OCI-LY1 (cell line): Measurements from ENCODE around the gene MAP4K4.

Source experiments
- H2AFZ ChIP-seq: fragments of 200-600 bp; sonication (generic), shearing (Covaris generic); 2 replicates; pipeline ENCODE4 v1.6.0; 2014; ENCODE audit warnings: antibody characterized with exemption, mild to moderate bottlenecking, low read length
- H3F3A ChIP-seq: fragments of 200-600 bp; sonication (generic), shearing (Covaris generic); 2 replicates; pipeline ENCODE4 v1.6.0; 2014; ENCODE audit warnings: mild to moderate bottlenecking, antibody characterized with exemption, low read length, moderate library complexity; ENCODE audit not compliant: insufficient read depth
- H3K27ac ChIP-seq: fragments of 200-600 bp; sonication (generic); 2 replicates; pipeline ENCODE4 v1.5.1; 2014; ENCODE audit warnings: low read length, mixed run types, mild to moderate bottlenecking, low read depth; ENCODE audit not compliant: poor library complexity, severe bottlenecking
- H3K27me3 ChIP-seq: fragments of 200-600 bp; sonication (generic); 2 replicates; pipeline ENCODE4 v1.6.0; 2014; ENCODE audit warnings: antibody characterized with exemption, mild to moderate bottlenecking, low read length, moderate library complexity; ENCODE audit not compliant: insufficient read depth
- H3K36me3 ChIP-seq: fragments of 200-600 bp; sonication (generic); 2 replicates; pipeline ENCODE4 v1.6.1; 2014; ENCODE audit warnings: mild to moderate bottlenecking, antibody characterized with exemption, low read length, moderate library complexity, mixed read lengths; ENCODE audit not compliant: insufficient read depth
- H3K4me1 ChIP-seq: fragments of 200-600 bp; sonication (generic); 2 replicates; pipeline ENCODE4 v1.5.1; 2014; ENCODE audit warnings: mild to moderate bottlenecking, low read length, moderate library complexity; ENCODE audit not compliant: insufficient read depth, severe bottlenecking
- H3K4me2 ChIP-seq: fragments of 200-600 bp; sonication (generic), shearing (Covaris generic); 2 replicates; pipeline ENCODE4 v1.6.1; 2014; ENCODE audit warnings: low read length
- H3K4me3 ChIP-seq: fragments of 200-600 bp; sonication (generic); 2 replicates; pipeline ENCODE4 v1.5.1; 2014; ENCODE audit warnings: low read length, low read depth, mild to moderate bottlenecking, mixed read lengths; ENCODE audit not compliant: poor library complexity, severe bottlenecking
- H3K79me2 ChIP-seq: fragments of 200-600 bp; shearing (Covaris generic); 2 replicates; pipeline ENCODE4 v1.6.1; 2016; ENCODE audit warnings: mixed run types, low read length, mixed read lengths; ENCODE audit not compliant: insufficient read depth
- H3K9ac ChIP-seq: fragments of 200-600 bp; sonication (generic), shearing (Covaris generic); 2 replicates; pipeline ENCODE4 v1.6.1; 2014; ENCODE audit warnings: mild to moderate bottlenecking, low read length, mixed read lengths
- H3K9me2 ChIP-seq: fragments of 200-600 bp; sonication (generic), shearing (Covaris generic); 2 replicates; pipeline ENCODE4 v1.6.1; 2014; ENCODE audit warnings: low read depth, mild to moderate bottlenecking, low read length, mixed read lengths
- H3K9me3 ChIP-seq: fragments of 200-600 bp; shearing (Covaris generic); 2 replicates; pipeline ENCODE4 v1.6.1; 2014; ENCODE audit warnings: low read length, mixed read lengths
- H4K20me1 ChIP-seq: fragments of 200-600 bp; sonication (generic), shearing (Covaris generic); 2 replicates; pipeline ENCODE4 v1.6.0; 2016; ENCODE audit warnings: mild to moderate bottlenecking, low read length; ENCODE audit not compliant: insufficient read depth
- CTCF ChIP-seq: fragments of 200-600 bp; sonication (generic), shearing (Covaris generic); IDR thresholded peaks from 2 replicates; pipeline ENCODE4 v1.5.1; 2017; ENCODE audit warnings: mild to moderate bottlenecking, antibody characterized with exemption, low read length, moderate library complexity, mixed read lengths
- EZH2 ChIP-seq: fragments of 200-600 bp; sonication (generic), shearing (Covaris generic); IDR thresholded peaks from 2 replicates; pipeline ENCODE4 v1.8.0; 2017; ENCODE audit warnings: borderline replicate concordance, mixed run types, mild to moderate bottlenecking, antibody characterized with exemption, low read length, moderate library complexity, mixed read lengths

The MAP4K4 gene

GRCh38 chr2:101942851-101943250, 245.3 kb downstream of the MAP4K4 start:
- Histone ChIP-seq H3K9me3 (no peaks in the 10 kb centered on the region), H3K27me3 (no peaks in the 10 kb centered on the region), H3K9ac (no peak overlapping the region), H3K4me3 (no peak overlapping the region), H3K27ac (no peak overlapping the region), H4K20me1 (no peaks in the 10 kb centered on the region), H3K4me2 (no peak overlapping the region), H3K36me3 (no peaks in the 10 kb centered on the region), H3K79me2 (no peaks in the 10 kb centered on the region), H3F3A (no peaks in the 10 kb centered on the region), H2AFZ (no peak overlapping the region), H3K9me2 (no peaks in the 10 kb centered on the region), H3K4me1 (no peaks in the 10 kb centered on the region)
- no peak for TF ChIP-seq CTCF
- TF ChIP-seq EZH2 = no peak
